IgD-negative memory B cell (primary cell): Measurements from ENCODE around the gene IQCN. TPM values are rescaled to one million over a fixed set of nuclear protein-coding genes. Genes with fewer than 3 reads are reported as not detected.
A peak's percentile ranks its signal among the peaks of the same experiment; 100 is the strongest.

Source experiments
- H3K27ac Mint-ChIP-seq, 3 donors: one replicate each; pipeline ENCODE4 v1.8.0; 2020 to 2022; ENCODE audit warnings: mild to moderate bottlenecking in 3 of 3, mixed read lengths in 3 of 3, moderate library complexity in 1 of 3
- H3K27me3 Mint-ChIP-seq: one replicate; pipeline ENCODE4 v1.8.0; 2021; ENCODE audit warnings: mixed read lengths
- H3K36me3 Mint-ChIP-seq: one replicate; pipeline ENCODE4 v1.8.0; 2020; ENCODE audit warnings: mild to moderate bottlenecking, mixed read lengths
- H3K4me1 Mint-ChIP-seq, 3 donors: one replicate each; pipeline ENCODE4 v1.8.0; 2020 to 2022; ENCODE audit warnings: mixed read lengths in 3 of 3, mild to moderate bottlenecking in 1 of 3
- H3K4me3 Mint-ChIP-seq, 4 donors: one replicate each; pipeline ENCODE4 v1.8.0; 2020 to 2022; ENCODE audit warnings: mild to moderate bottlenecking in 4 of 4, mixed read lengths in 4 of 4, moderate library complexity in 3 of 4
- H3K9me3 Mint-ChIP-seq, 3 donors: one replicate each; pipeline ENCODE4 v1.8.0; 2020 to 2021; ENCODE audit warnings: mixed read lengths in 3 of 3, mild to moderate bottlenecking in 1 of 3
- polyA plus RNA-seq: library from polyadenylated mRNA; unstranded; fragments of 300-500 nt; fragmentation: Illumina TruSeq; gene quantifications from one replicate; pipeline ENCODE4 v1.2.3, GENCODE V29; 2021

IQCN gene, protein sequence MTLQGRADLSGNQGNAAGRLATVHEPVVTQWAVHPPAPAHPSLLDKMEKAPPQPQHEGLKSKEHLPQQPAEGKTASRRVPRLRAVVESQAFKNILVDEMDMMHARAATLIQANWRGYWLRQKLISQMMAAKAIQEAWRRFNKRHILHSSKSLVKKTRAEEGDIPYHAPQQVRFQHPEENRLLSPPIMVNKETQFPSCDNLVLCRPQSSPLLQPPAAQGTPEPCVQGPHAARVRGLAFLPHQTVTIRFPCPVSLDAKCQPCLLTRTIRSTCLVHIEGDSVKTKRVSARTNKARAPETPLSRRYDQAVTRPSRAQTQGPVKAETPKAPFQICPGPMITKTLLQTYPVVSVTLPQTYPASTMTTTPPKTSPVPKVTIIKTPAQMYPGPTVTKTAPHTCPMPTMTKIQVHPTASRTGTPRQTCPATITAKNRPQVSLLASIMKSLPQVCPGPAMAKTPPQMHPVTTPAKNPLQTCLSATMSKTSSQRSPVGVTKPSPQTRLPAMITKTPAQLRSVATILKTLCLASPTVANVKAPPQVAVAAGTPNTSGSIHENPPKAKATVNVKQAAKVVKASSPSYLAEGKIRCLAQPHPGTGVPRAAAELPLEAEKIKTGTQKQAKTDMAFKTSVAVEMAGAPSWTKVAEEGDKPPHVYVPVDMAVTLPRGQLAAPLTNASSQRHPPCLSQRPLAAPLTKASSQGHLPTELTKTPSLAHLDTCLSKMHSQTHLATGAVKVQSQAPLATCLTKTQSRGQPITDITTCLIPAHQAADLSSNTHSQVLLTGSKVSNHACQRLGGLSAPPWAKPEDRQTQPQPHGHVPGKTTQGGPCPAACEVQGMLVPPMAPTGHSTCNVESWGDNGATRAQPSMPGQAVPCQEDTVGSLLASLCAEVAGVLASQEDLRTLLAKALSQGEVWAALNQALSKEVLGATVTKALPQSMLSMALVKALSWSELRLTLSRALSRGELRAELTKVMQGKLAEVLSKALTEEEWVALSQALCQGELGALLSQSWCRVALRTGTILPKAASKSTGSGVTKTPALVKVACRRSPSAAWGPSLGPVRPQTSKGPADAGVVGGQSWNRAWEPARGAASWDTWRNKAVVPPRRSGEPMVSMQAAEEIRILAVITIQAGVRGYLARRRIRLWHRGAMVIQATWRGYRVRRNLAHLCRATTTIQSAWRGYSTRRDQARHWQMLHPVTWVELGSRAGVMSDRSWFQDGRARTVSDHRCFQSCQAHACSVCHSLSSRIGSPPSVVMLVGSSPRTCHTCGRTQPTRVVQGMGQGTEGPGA (N-terminal part only)
- 1.4 TPM for polyA plus RNA-seq

DNA sequence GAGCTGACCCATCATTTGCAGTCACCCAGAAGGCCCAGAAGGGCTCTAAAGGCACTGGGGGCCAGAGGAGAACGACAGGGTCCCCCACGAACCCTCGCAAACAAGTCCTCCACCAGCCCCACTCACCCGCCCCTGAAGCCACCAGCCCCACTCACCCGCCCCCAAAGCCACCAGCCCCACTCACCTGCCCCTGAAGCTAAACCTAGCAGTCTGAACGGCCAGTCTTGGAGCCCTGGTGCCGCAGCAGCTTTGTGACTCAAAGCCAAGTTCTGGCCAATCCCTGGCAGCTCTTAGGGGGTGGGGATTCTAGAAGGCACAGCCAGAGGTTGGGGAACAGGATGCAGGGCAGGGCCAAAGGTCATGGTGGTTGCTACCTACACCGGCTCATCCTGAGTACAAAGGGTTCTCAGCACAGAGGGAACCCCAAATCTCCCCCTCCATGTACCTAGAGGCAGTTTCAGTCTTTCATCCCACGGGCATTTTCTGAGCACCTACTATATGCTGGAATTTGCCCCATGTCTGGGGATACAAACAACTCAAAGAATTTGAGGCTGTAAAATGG is at the start of gene IQCN:
TSS of gene IQCN (minus strand) at position 234 of the 562 bp plus-strand sequence. CDS start 4,974 bp downstream, outside the sequence.
- peak within 1 kb of the TSS in 3 of 4 donors; percentile 55 to 99 (median 58) for H3K4me3 Mint-ChIP-seq
- H3K4me1 Mint-ChIP-seq: peaks cover 14 to 25% (median 20%) of the 10 kb centered on the region in 3 donors
- H3K36me3 Mint-ChIP-seq: peaks cover under 1% of the 10 kb centered on the region
- peak within 1 kb of the TSS; percentile 88 to 100 (median 95) for H3K27ac Mint-ChIP-seq
- H3K9me3 Mint-ChIP-seq: no peaks in the 10 kb centered on the region
- H3K27me3 Mint-ChIP-seq: no peaks in the 10 kb centered on the region

GRCh38 chr19:18322759-18323460 is 48.7 kb upstream of the IQCN start, which contains the start of gene LSM4:
TSS of gene LSM4 (minus strand) at chr19:18323076. CDS start at chr19:18323020, 56 bp downstream.
- H3K9me3 Mint-ChIP-seq: no peaks in the 10 kb centered on the region
- H3K36me3 Mint-ChIP-seq: no peaks in the 10 kb centered on the region
- H3K4me1 Mint-ChIP-seq: peaks cover 27 to 28% (median 27%) of the 10 kb centered on the region in 3 donors
- H3K4me3 Mint-ChIP-seq: peak within 1 kb of the TSS; percentile 59 to 93 (median 87)
- H3K27ac Mint-ChIP-seq: peak within 1 kb of the TSS; percentile 85 to 95 (median 95)
- no peaks in the 10 kb centered on the region for H3K27me3 Mint-ChIP-seq

GRCh38 chr19:18322318-18322758 is 48.1 kb upstream of the IQCN start:
- H3K4me1 Mint-ChIP-seq: peaks cover 27 to 33% (median 31%) of the 10 kb centered on the region in 3 donors
- peak overlapping the region; percentile 59 to 93 (median 87) for H3K4me3 Mint-ChIP-seq
- no peaks in the 10 kb centered on the region for H3K27me3 Mint-ChIP-seq
- no peaks in the 10 kb centered on the region for H3K36me3 Mint-ChIP-seq
- H3K9me3 Mint-ChIP-seq: no peaks in the 10 kb centered on the region
- H3K27ac Mint-ChIP-seq: peak overlapping the region; percentile 73 to 85 (median 82)

- Mint-ChIP-seq H3K27me3 (no peaks in the 10 kb centered on the region), H3K4me1 (peaks cover 27 to 33% (median 31%) of the 10 kb centered on the region in 3 donors), H3K4me3 (peak overlapping the region; percentile 59 to 93 (median 87)), H3K36me3 (no peaks in the 10 kb centered on the region), H3K9me3 (no peaks in the 10 kb centered on the region), H3K27ac (peak overlapping the region in 2 of 3 donors; percentile 82 to 85)
These were observed 47.5 kb upstream of the IQCN start for GRCh38 chr19:18321734-18322102.

- H3K4me1 Mint-ChIP-seq: peaks cover 29 to 34% (median 32%) of the 10 kb centered on the region in 3 donors
- H3K4me3 Mint-ChIP-seq: peak overlapping the region; percentile 54 to 91 (median 64)
- H3K27ac Mint-ChIP-seq: peak overlapping the region in 2 of 3 donors; percentile 82 to 85
- no peaks in the 10 kb centered on the region for H3K9me3 Mint-ChIP-seq
- no peaks in the 10 kb centered on the region for H3K27me3 Mint-ChIP-seq
- no peaks in the 10 kb centered on the region for H3K36me3 Mint-ChIP-seq
These were observed 46.8 kb upstream of the IQCN start for GRCh38 chr19:18320865-18321733.

DNA sequence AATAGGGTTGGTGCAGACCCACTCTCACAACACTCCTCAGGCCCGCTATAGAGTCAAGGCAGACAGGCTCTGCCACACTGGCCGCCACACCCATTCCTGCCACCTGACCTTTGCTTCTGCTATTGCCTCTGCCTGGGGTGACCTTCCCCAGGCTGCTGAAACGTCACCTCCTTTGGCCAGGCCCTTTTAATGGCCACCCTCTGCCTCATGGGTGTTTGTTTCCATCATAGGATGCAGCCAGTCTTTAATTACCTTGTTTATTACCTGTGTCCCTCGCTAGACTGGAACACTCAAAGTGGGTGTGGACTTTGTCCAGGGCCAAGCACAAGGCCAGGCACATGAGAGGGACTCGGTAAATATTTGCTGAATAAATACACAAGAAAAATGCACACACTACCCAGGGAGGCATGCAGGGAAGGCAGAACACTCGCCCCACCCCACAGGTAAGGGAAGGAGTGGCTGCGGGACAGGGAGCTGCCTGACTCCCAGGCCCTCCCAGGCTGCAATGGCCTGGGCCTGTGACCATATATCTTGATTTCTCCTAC is 45.4 kb upstream of the IQCN start:
- H3K36me3 Mint-ChIP-seq: no peaks in the 10 kb centered on the region
- H3K4me1 Mint-ChIP-seq: peaks cover 33 to 41% (median 34%) of the 10 kb centered on the region in 3 donors
- no peaks in the 10 kb centered on the region for H3K9me3 Mint-ChIP-seq
- peak overlapping the region in 1 of 3 donors; percentile 74 for H3K27ac Mint-ChIP-seq
- H3K4me3 Mint-ChIP-seq: peak overlapping the region in 2 of 4 donors; percentile 59 to 60
- H3K27me3 Mint-ChIP-seq: no peaks in the 10 kb centered on the region

DNA sequence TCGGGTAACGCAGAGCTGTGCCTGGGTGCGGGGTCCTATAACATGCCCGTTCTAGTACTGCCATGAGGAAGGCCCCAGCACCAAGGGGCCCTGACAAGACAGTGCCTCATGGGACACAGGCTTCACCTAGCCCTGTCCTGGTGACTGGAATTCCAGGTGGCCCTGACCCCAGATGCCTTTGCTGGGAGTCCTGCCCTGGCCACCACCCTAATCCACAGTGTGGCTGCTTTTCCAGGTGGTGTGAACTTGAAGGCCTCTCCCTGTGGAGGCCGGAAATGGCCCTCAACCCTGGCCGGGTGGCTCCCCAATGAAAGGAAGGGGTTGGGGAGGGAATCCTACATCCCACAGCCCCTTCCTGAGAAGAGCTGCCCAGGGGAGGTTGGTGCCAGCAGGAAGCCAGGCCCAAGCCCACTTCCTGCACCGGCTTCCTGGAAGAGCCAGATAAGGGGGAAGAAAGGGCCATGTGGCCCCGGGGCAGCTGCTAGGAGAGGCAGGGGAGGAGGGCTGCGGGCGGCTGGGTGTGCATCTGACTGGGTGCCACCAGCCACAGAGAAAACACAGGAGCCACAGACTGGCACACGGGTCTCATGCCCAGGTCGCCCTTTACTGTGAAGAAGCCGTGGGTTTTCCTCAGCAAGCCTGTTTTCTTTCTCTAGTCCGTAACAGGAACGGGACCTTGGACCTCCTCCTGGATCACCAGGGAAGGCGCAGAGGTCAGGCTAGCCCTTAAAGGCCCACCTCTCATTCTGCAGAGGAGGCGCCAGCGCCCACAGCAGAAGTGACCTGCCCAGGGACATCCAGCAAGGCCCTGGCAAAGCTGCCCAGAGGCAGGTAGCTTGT is 43.9 kb upstream of the IQCN start:
- H3K9me3 Mint-ChIP-seq: no peaks in the 10 kb centered on the region
- no peaks in the 10 kb centered on the region for H3K27me3 Mint-ChIP-seq
- H3K27ac Mint-ChIP-seq: peak overlapping the region; percentile 16 to 53 (median 47)
- H3K4me1 Mint-ChIP-seq: peaks cover 26 to 36% (median 28%) of the 10 kb centered on the region in 3 donors
- peak overlapping the region in 2 of 4 donors; percentile 12 to 59 for H3K4me3 Mint-ChIP-seq
- no peaks in the 10 kb centered on the region for H3K36me3 Mint-ChIP-seq

GRCh38 chr19:18313398-18313797 is 39.1 kb upstream of the IQCN start:
- Mint-ChIP-seq H3K27ac (peak overlapping the region in 1 of 3 donors; percentile 51), H3K27me3 (no peaks in the 10 kb centered on the region), H3K4me1 (peaks cover 6 to 14% (median 8%) of the 10 kb centered on the region in 3 donors), H3K36me3 (no peaks in the 10 kb centered on the region), H3K9me3 (no peaks in the 10 kb centered on the region), H3K4me3 (no peak overlapping the region)

GRCh38 chr19:18312092-18312534 is 37.9 kb upstream of the IQCN start:
- peaks cover 2% of the 10 kb centered on the region for H3K36me3 Mint-ChIP-seq
- H3K4me1 Mint-ChIP-seq: peaks cover 9 to 12% (median 10%) of the 10 kb centered on the region in 3 donors
- no peaks in the 10 kb centered on the region for H3K9me3 Mint-ChIP-seq
- no peak overlapping the region for H3K4me3 Mint-ChIP-seq
- no peaks in the 10 kb centered on the region for H3K27me3 Mint-ChIP-seq
- H3K27ac Mint-ChIP-seq: no peak overlapping the region

GRCh38 chr19:18311502-18312091 is 37.3 kb upstream of the IQCN start:
- Mint-ChIP-seq H3K4me1 (peaks cover 13 to 17% (median 13%) of the 10 kb centered on the region in 3 donors), H3K4me3 (no peak overlapping the region), H3K27me3 (no peaks in the 10 kb centered on the region), H3K36me3 (peaks cover 2% of the 10 kb centered on the region), H3K9me3 (no peaks in the 10 kb centered on the region), H3K27ac (peak overlapping the region in 1 of 3 donors; percentile 56)

- H3K36me3 Mint-ChIP-seq: peaks cover 2% of the 10 kb centered on the region
- H3K27ac Mint-ChIP-seq: peak overlapping the region in 1 of 3 donors; percentile 85
- H3K9me3 Mint-ChIP-seq: no peaks in the 10 kb centered on the region
These were observed 36.7 kb upstream of the IQCN start for GRCh38 chr19:18310966-18311365.

More at GRCh38 chr19:18310966-18311365, 36.7 kb upstream of the IQCN start:
- Mint-ChIP-seq H3K4me1 (peaks cover 12 to 21% (median 15%) of the 10 kb centered on the region in 3 donors), H3K27me3 (no peaks in the 10 kb centered on the region), H3K4me3 (no peak overlapping the region)
